AG04450 (cell line): ENCODE measurements around the gene ATP2B2. TPM values are rescaled to one million over a fixed set of nuclear protein-coding genes. Genes with fewer than 3 reads are reported as not detected.

Experiments used
- CTCF ChIA-PET: fragments of 300-600, 350-600 bp; formaldehyde crosslinking; extraction: SDS; loops from one replicate; lab custom pipeline; 2022; ENCODE audit warnings: antibody characterized with exemption, inconsistent platforms; lab: Charles Lee
- POLR2A ChIA-PET: fragments of 350-600 bp; formaldehyde crosslinking; extraction: SDS; loops from one replicate; lab custom pipeline; 2021; ENCODE audit warnings: antibody characterized with exemption, inconsistent platforms; lab: Yijun Ruan, JAX
- DNase-seq: peaks from one replicate; pipeline ENCODE4 v3.0.0-alpha.2; 2011; ENCODE audit warnings: low read depth, low spot score
- H3K27ac ChIP-seq: one replicate; pipeline ENCODE4 v1.5.1; 2012; ENCODE audit warnings: low read depth, low read length, control low read depth
- H3K27me3 ChIP-seq: one replicate; pipeline ENCODE4 v1.6.0; 2012; ENCODE audit warnings: low read length; ENCODE audit not compliant: control insufficient read depth, insufficient read depth
- H3K4me3 ChIP-seq: 2 replicates; pipeline ENCODE4 v1.5.1; 2011; ENCODE audit warnings: mild to moderate bottlenecking, low read depth, low read length, control low read depth
- H3K9me3 ChIP-seq: 2 replicates; pipeline ENCODE4 v1.5.1; 2012; ENCODE audit warnings: low read length; ENCODE audit not compliant: control insufficient read depth, insufficient read depth
- polyA plus RNA-seq: library from polyadenylated mRNA; depleted of rRNA; stranded (reverse); fragments of >200 nt; gene quantifications from 2 replicates; pipeline ENCODE4 v1.2.3, GENCODE V29; 2011
- TF ChIP-seq, protein P1 (sequence below): IDR thresholded peaks from 2 replicates; pipeline ENCODE4 v1.5.1; 2011; ENCODE audit warnings: low read depth, low read length, control low read depth, inconsistent platforms

ATP2B2 gene
- polyA plus RNA-seq, 1 experiment: 0.01 TPM

DNA sequence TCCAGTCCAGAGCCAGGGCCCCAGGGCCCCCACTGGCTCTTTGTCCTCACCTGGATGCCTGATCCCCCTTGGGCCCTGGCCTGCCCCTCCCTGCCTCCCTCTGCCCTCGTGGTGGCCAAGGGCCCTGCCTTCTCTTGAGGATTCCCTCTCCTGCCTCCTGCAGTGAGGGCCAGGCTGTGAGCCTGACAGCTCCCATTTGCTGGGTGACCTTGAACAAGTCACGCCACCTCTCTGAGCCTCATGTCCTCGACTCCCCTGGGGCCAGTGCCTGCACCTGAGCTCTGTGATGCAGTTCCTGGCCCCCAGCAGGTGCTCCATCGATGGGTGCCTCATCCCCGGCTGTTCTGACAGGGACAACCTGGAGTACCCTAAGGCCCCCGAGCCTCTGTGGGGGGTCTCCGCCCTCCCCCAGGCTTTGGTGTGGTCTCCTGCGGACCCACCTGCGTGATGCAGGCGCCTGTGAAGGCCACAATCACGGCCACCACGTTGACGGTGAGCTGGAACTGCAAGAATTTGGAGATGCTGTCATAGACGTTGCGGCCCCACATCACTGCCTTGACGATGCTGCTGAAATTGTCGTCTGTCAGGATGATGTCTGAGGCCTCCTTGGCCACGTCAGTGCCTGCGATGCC lies 160.3 kb downstream of the ATP2B2 start:
- Histone ChIP-seq H3K27ac (no peak overlapping the region), H3K9me3 (no peaks in the 10 kb centered on the region), H3K4me3 (no peak overlapping the region), H3K27me3 (peaks cover 13% of the 10 kb centered on the region)
- ChIA-PET POLR2A (no interaction called here), CTCF (interaction anchor here (1.0 to 3.1 kb wide), 14 partner anchors 9 to 401 kb away, joined by 3 to 28 read pairs (median 4); partner anchors contain the start of gene SEC13)
- TF ChIP-seq, protein P1, sequence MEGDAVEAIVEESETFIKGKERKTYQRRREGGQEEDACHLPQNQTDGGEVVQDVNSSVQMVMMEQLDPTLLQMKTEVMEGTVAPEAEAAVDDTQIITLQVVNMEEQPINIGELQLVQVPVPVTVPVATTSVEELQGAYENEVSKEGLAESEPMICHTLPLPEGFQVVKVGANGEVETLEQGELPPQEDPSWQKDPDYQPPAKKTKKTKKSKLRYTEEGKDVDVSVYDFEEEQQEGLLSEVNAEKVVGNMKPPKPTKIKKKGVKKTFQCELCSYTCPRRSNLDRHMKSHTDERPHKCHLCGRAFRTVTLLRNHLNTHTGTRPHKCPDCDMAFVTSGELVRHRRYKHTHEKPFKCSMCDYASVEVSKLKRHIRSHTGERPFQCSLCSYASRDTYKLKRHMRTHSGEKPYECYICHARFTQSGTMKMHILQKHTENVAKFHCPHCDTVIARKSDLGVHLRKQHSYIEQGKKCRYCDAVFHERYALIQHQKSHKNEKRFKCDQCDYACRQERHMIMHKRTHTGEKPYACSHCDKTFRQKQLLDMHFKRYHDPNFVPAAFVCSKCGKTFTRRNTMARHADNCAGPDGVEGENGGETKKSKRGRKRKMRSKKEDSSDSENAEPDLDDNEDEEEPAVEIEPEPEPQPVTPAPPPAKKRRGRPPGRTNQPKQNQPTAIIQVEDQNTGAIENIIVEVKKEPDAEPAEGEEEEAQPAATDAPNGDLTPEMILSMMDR: no peak
- no peak for DNase-seq

DNA sequence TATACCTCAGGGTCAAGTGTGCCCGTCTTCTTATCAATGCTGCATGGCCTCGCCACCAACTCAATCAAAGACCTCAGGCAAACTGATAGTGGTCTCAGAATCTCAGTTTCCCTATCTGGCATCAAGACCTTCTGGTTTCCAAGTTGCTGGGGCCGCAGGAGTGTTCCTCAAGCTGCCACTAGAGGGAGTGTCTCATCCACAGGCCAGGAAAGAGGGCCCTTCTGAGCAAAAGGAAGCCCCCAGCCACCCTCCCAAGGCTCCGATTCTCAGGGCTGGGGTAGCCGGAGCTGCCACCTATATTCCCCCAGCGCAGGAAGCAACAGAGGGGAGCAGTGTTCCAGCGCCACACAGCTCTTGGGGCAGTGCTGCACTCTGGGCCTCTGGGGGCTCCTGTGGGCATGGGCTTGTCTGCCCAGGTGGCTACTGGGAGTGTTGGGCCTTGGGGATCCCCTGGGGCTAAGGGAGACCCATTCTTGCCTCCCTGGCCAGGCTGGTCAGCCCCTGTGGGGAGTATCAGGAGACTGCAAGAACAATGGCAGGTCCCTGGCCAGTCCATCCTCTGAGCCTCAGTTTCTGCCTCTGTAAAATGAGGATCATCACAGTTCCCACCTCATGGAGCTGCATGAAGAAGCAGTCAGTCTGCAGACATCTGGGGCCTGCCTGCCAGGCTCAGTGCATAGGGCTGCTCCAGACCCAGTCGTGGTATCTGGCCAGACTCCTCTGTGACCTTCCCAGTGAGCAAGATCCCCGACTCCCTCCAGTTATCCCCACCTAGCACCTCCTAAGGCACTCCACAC lies 161.0 kb downstream of the ATP2B2 start:
- no peak overlapping the region for H3K4me3 ChIP-seq
- no peaks in the 10 kb centered on the region for H3K9me3 ChIP-seq
- ChIA-PET CTCF (interaction anchor here (0.5 to 3.1 kb wide), 17 partner anchors 9 to 689 kb away, joined by 3 to 28 read pairs (median 3); partner anchors contain the start of gene SEC13), POLR2A (no interaction called here)
- peaks cover 16% of the 10 kb centered on the region for H3K27me3 ChIP-seq
- DNase-seq: no peak
- H3K27ac ChIP-seq: no peak overlapping the region
- TF ChIP-seq, protein P1: peak; percentile 93

DNA sequence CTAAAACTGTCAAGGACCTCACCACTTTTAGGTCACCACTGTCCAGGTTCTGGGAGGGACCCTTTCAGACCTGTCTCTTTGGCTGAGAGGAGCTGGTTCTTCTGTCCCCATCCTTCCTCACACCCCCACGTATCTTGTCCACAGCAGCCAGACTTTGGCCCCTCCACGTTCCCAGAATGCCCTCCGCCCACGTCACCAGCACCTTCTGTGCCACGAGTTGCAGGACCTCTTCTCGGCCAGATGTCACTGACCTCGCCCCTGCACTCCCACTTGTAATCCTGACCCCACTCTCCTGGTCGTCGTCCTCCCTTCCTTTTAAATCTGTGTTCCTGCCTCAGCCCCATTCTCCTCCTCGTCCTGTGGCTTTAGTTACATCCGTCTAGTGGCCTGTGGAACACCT lies 161.9 kb downstream of the ATP2B2 start:
- CTCF ChIA-PET: interaction anchor here (0.7 to 3.1 kb wide), 11 partner anchors 9 to 396 kb away, joined by 3 to 28 read pairs (median 5); no protein-coding TSS in a partner anchor
- H3K4me3 ChIP-seq: no peak overlapping the region
- peaks cover 16% of the 10 kb centered on the region for H3K27me3 ChIP-seq
- H3K9me3 ChIP-seq: no peaks in the 10 kb centered on the region
- H3K27ac ChIP-seq: no peak overlapping the region
- POLR2A ChIA-PET: no interaction called here
- no peak for DNase-seq
- TF ChIP-seq, protein P1: no peak

DNA sequence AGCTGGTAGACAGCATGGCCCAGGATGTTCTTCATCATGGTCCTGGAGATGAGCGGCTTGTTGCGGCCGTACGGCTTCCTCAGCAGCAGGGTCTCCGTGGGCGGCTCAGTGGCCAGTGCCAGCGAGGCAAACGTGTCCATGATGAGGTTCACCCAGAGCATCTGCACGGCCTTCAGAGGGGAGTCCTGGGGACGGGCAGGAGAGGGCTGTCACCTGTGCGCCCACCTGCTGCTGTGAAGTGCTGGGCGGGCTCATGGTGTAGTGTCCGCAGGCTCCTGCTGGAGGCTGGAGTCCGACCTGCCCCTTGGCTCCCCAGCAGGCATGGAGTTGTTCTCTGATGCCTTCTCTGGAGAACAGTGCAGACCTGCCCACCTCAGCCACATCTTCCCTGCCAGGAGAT lies 162.6 kb downstream of the ATP2B2 start:
- Histone ChIP-seq H3K27me3 (peaks cover 16% of the 10 kb centered on the region), H3K4me3 (no peak overlapping the region), H3K9me3 (no peaks in the 10 kb centered on the region), H3K27ac (no peak overlapping the region)
- ChIA-PET CTCF (interaction anchor here (1.0 to 3.1 kb wide), 5 partner anchors 8 to 66 kb away, joined by 5 to 21 read pairs (median 10); no protein-coding TSS in a partner anchor), POLR2A (no interaction called here)
- TF ChIP-seq, protein P1: no peak
- DNase-seq: no peak
